ENCODE data around the gene EDAR. TPM values are rescaled to one million over a fixed set of nuclear protein-coding genes. Genes with fewer than 3 reads are reported as not detected.

The EDAR gene
- total RNA-seq, 1 experiment from 2014 or later, result 0.15 TPM

DNA sequence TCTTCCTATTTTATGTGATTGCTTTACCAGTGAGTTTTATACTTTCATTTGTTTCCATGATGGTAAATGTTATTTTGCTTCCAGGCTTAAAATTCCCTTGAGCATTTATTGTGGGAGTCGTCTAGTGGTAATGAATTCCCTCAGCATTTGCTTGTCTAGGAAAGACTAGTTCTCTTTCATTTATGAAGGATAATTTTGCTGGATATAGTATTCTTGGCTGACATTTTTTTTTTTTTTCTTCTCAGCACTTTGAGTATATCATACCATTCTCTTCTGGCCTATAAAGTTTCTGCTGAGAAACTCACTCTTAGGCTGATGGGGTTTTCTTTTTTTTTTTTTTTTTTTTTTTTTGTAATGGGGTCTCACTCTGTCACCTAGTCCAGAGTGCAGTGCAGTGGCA is 99.1 kb downstream of the EDAR start (continued):
- TF ChIP-seq, protein P1, sequence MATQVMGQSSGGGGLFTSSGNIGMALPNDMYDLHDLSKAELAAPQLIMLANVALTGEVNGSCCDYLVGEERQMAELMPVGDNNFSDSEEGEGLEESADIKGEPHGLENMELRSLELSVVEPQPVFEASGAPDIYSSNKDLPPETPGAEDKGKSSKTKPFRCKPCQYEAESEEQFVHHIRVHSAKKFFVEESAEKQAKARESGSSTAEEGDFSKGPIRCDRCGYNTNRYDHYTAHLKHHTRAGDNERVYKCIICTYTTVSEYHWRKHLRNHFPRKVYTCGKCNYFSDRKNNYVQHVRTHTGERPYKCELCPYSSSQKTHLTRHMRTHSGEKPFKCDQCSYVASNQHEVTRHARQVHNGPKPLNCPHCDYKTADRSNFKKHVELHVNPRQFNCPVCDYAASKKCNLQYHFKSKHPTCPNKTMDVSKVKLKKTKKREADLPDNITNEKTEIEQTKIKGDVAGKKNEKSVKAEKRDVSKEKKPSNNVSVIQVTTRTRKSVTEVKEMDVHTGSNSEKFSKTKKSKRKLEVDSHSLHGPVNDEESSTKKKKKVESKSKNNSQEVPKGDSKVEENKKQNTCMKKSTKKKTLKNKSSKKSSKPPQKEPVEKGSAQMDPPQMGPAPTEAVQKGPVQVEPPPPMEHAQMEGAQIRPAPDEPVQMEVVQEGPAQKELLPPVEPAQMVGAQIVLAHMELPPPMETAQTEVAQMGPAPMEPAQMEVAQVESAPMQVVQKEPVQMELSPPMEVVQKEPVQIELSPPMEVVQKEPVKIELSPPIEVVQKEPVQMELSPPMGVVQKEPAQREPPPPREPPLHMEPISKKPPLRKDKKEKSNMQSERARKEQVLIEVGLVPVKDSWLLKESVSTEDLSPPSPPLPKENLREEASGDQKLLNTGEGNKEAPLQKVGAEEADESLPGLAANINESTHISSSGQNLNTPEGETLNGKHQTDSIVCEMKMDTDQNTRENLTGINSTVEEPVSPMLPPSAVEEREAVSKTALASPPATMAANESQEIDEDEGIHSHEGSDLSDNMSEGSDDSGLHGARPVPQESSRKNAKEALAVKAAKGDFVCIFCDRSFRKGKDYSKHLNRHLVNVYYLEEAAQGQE (IDR thresholded peaks at IDR 0.05; ENCODE audit: low read depth), result no peak
- TF ChIP-seq, protein P2, sequence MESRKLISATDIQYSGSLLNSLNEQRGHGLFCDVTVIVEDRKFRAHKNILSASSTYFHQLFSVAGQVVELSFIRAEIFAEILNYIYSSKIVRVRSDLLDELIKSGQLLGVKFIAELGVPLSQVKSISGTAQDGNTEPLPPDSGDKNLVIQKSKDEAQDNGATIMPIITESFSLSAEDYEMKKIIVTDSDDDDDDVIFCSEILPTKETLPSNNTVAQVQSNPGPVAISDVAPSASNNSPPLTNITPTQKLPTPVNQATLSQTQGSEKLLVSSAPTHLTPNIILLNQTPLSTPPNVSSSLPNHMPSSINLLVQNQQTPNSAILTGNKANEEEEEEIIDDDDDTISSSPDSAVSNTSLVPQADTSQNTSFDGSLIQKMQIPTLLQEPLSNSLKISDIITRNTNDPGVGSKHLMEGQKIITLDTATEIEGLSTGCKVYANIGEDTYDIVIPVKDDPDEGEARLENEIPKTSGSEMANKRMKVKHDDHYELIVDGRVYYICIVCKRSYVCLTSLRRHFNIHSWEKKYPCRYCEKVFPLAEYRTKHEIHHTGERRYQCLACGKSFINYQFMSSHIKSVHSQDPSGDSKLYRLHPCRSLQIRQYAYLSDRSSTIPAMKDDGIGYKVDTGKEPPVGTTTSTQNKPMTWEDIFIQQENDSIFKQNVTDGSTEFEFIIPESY (IDR thresholded peaks at IDR 0.05; ENCODE audit: extremely low read depth, insufficient replicate concordance, low read length), result no peak

DNA sequence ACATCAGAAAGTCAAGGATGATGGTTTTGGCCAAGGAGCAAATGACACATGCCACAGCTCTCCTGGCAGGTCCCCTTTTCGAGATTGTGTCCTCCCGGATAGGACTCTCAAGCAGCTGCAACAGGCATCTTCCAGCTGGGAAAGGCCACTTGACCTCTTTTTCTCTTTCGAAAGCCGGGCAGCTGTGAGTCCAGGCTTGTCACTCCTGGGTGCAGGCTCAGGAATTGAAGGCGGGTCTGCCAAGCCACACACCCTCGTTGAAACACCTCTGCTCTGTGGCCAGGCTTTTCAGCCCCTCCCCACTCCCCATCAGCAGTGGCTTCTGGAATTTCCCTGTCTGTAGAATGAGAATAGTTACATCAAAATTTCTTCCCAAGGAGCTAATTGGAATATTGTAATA is 104.4 kb downstream of the EDAR start:
- Histone ChIP-seq H4K20me1 (ENCODE audit: insufficient read depth) (no peaks in the 10 kb centered on the region), H3K27ac (ENCODE audit: low read depth, low read length) (no peak overlapping the region), H3K4me1 (ENCODE audit: control insufficient read depth in 1 of 2, insufficient read depth in 2 of 2, low read length in 2 of 2) (no peaks in the 10 kb centered on the region), H3K9me3 (ENCODE audit: control insufficient read depth in 1 of 2, insufficient read depth in 1 of 2, low read depth in 1 of 2, low read length in 2 of 2) (0 out of 4 replicates have a peak, but pooled peaks cover 0 to 6% of the 10 kb centered on the region in 2 experiments), H3K27me3 (ENCODE audit: insufficient read depth, low read length) (no peaks in the 10 kb centered on the region), H2AFZ (ENCODE audit: low read depth, low read length, poor library complexity, severe bottlenecking) (no peak overlapping the region), H3K9me2 (ENCODE audit: insufficient read depth) (no peaks in the 10 kb centered on the region), H3K36me3 (ENCODE audit: control insufficient read depth in 1 of 2, insufficient read depth in 2 of 2, low read length in 2 of 2) (no peaks in the 10 kb centered on the region), H3K79me2 (ENCODE audit: insufficient read depth, low read length) (no peaks in the 10 kb centered on the region), H3K4me2 (ENCODE audit: low read length) (no peak overlapping the region), H3K9ac (ENCODE audit: low read length) (no peak overlapping the region), H3K4me3 (replicated peaks in 1 of 2; ENCODE audit: low read depth in 1 of 2, low read length in 2 of 2) (no peak overlapping the region)
- ChIA-PET CTCF (no interaction called here), RAD21 (ENCODE audit: low non-redundant PET in 1 of 2, low total read pairs in 2 of 2, uncharacterized antibody in 2 of 2, unreplicated experiment in 2 of 2) (no interaction called here), POLR2A (no interaction called here)
- no TSS peak for BruUV-seq (replicated peaks)
- ATAC-seq, result no peak
- intact Hi-C loops (cut with micrococcal nuclease), result no loop called here
- no peak for DNase-seq (ENCODE audit: low read depth, low spot score)
- TF ChIP-seq CEBPB (IDR thresholded peaks at IDR 0.05; ENCODE audit: low read depth) (no peak), POLR2A (IDR thresholded peaks at IDR 0.05; ENCODE audit: borderline replicate concordance, extremely low read depth, insufficient read depth, insufficient read length) (no peak), ZFX (IDR thresholded peaks at IDR 0.05) (no peak), YY1 (IDR thresholded peaks at IDR 0.05; ENCODE audit: extremely low read depth, insufficient replicate concordance, low read depth, low read length) (no peak), SIN3A (IDR thresholded peaks at IDR 0.05; ENCODE audit: low read depth) (no peak), ELF1 (IDR thresholded peaks at IDR 0.05; ENCODE audit: borderline replicate concordance, low read depth) (no peak)
- TF ChIP-seq, protein P2 (IDR thresholded peaks at IDR 0.05; ENCODE audit: extremely low read depth, insufficient replicate concordance, low read length), result no peak
- TF ChIP-seq, protein P3, sequence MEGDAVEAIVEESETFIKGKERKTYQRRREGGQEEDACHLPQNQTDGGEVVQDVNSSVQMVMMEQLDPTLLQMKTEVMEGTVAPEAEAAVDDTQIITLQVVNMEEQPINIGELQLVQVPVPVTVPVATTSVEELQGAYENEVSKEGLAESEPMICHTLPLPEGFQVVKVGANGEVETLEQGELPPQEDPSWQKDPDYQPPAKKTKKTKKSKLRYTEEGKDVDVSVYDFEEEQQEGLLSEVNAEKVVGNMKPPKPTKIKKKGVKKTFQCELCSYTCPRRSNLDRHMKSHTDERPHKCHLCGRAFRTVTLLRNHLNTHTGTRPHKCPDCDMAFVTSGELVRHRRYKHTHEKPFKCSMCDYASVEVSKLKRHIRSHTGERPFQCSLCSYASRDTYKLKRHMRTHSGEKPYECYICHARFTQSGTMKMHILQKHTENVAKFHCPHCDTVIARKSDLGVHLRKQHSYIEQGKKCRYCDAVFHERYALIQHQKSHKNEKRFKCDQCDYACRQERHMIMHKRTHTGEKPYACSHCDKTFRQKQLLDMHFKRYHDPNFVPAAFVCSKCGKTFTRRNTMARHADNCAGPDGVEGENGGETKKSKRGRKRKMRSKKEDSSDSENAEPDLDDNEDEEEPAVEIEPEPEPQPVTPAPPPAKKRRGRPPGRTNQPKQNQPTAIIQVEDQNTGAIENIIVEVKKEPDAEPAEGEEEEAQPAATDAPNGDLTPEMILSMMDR (IDR thresholded peaks at IDR 0.05 in 2 of 3, conservative IDR thresholded peaks at IDR 0.05 in 1 of 3; ENCODE audit: borderline replicate concordance in 1 of 3, insufficient read depth in 1 of 3, low read depth in 2 of 3, low read length in 2 of 3), result no peak
- TF ChIP-seq, protein P1 (IDR thresholded peaks at IDR 0.05; ENCODE audit: low read depth), result no peak
